Measurements from ENCODE around the gene HNRNPC. TPM values are rescaled to one million over a fixed set of nuclear protein-coding genes. Genes with fewer than 3 reads are reported as not detected.

HNRNPC gene
- total and polyA plus RNA-seq, 2 of the 8 experiments (the other 6 are each of a cell fraction or from before 2014, with no cell fraction given): 781 to 1,207 TPM

GRCh38 chr14:21215130-21215878 lies 53.9 kb downstream of the HNRNPC start:
- Histone ChIP-seq H3K79me1 (ENCODE audit: low read depth, low read length) (no peaks in the 10 kb centered on the region; the same call in 1 of the 2 replicates), H3K56ac (replicated peaks; ENCODE audit: insufficient read length, low read depth, low read length) (no peak overlapping the region), H2AFZ (ENCODE audit: low read length) (no peak overlapping the region), H3K9ac (replicated peaks in 1 of 4; ENCODE audit: extremely low read depth in 1 of 4, low read depth in 3 of 4, low read length in 3 of 4) (no peak overlapping the region), H4K91ac (replicated peaks; ENCODE audit: insufficient read length, low read length) (no peak overlapping the region), H3K27me3 (replicated peaks in 1 of 4; ENCODE audit: control insufficient read depth in 3 of 4, extremely low read depth in 1 of 4, insufficient read depth in 3 of 4, low read length in 3 of 4) (no peaks in the 10 kb centered on the region), H3K4me1 (replicated peaks in 1 of 4; ENCODE audit: control insufficient read depth in 3 of 4, insufficient read depth in 4 of 4, low read length in 3 of 4) (peaks cover 0 to 2% (median 0%) of the 10 kb centered on the region in 4 experiments; a peak in 2 of 7 replicates), H3K23ac (ENCODE audit: insufficient read length) (no peak overlapping the region), H2AK5ac (ENCODE audit: low read depth, low read length) (no peak overlapping the region), H3K18ac (ENCODE audit: extremely low read depth, low read length) (no peak overlapping the region), H4K8ac (ENCODE audit: extremely low read depth, insufficient read depth, low read length) (no peak overlapping the region), H3K27ac (ENCODE audit: low read depth, low read length) (no peak overlapping the region), H3K79me2 (ENCODE audit: control insufficient read depth in 1 of 2, insufficient read depth in 2 of 2, low read length in 2 of 2) (peaks cover 0 to 73% of the 10 kb centered on the region in 2 experiments; a peak in 2 of 4 replicates), H3K4me2 (ENCODE audit: insufficient read depth in 1 of 2, low read depth in 2 of 2, low read length in 2 of 2) (no peak overlapping the region), H2BK20ac (ENCODE audit: low read length) (no peak overlapping the region), H3K14ac (ENCODE audit: insufficient read length) (no peak overlapping the region), H2BK5ac (ENCODE audit: low read depth, low read length) (no peak overlapping the region), H2BK120ac (replicated peaks; ENCODE audit: low read depth, low read length) (no peak overlapping the region), H3K36me3 (ENCODE audit: control insufficient read depth in 2 of 4, insufficient read depth in 4 of 4, low read length in 3 of 4) (peaks cover 14 to 94% (median 55%) of the 10 kb centered on the region in 4 experiments), H3K23me2 (ENCODE audit: low read depth, low read length) (no peaks in the 10 kb centered on the region), H4K5ac (ENCODE audit: insufficient read length, low read depth, low read length) (no peak overlapping the region), H3K4ac (replicated peaks; ENCODE audit: insufficient read length, low read depth, low read length) (no peak overlapping the region), H3K9me3 (ENCODE audit: insufficient read depth in 2 of 2, low read depth in 1 of 2, low read length in 1 of 2) (no peaks in the 10 kb centered on the region), H2BK15ac (ENCODE audit: low read length) (no peak overlapping the region), H3K4me3 (ENCODE audit: extremely low read depth in 1 of 4, insufficient read depth in 2 of 4, low read depth in 3 of 4, low read length in 4 of 4) (no peak overlapping the region), H4K20me1 (replicated peaks in 1 of 2; ENCODE audit: control insufficient read depth in 1 of 2, insufficient read depth in 2 of 2, low read length in 2 of 2) (peaks cover 12 to 19% of the 10 kb centered on the region in 2 experiments), H2BK12ac (ENCODE audit: low read depth, low read length) (no peak overlapping the region)
- DNase-seq (ENCODE audit: low read depth in 1 of 2, low spot score in 2 of 2) (no peak), FAIRE-seq (no peak)
- ChIA-PET CTCF (ENCODE audit: partially characterized antibody) (interaction anchor here (0.6 to 0.7 kb wide), 3 partner anchors 62 to 378 kb away, joined by 3 read pairs; no protein-coding TSS in a partner anchor), POLR2A (ENCODE audit: partially characterized antibody) (interaction anchor here (0.7 to 7.9 kb wide), 8 partner anchors 8 to 200 kb away, joined by 3 to 97 read pairs (median 3); no protein-coding TSS in a partner anchor)
- WGBS, 2 experiments (ENCODE audit: extremely low coverage in 1 of 2, insufficient coverage in 1 of 2, insufficient read length in 1 of 2, insufficient replicate concordance in 2 of 2, low coverage in 1 of 2, low lambda C conversion rate in 2 of 2, missing lambda C conversion rate in 1 of 2): 95% methylated on average over 8 of the region's 8 CpGs; no CpG with 5 or more reads in 1 of the 2 experiments
- TF ChIP-seq, protein P1, sequence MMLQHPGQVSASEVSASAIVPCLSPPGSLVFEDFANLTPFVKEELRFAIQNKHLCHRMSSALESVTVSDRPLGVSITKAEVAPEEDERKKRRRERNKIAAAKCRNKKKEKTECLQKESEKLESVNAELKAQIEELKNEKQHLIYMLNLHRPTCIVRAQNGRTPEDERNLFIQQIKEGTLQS (IDR thresholded peaks at IDR 0.05; ENCODE audit: insufficient read depth, low read depth, low read length): no peak
- TF ChIP-seq FOSL1 (IDR thresholded peaks at IDR 0.05; ENCODE audit: insufficient read depth, low read depth, low read length): no peak
- no peak for TF ChIP-seq SIX5 (IDR thresholded peaks at IDR 0.05; ENCODE audit: low read depth, low read length)
- TF ChIP-seq ASH2L (IDR thresholded peaks at IDR 0.05; ENCODE audit: low read length): no peak
- no peak for TF ChIP-seq RXRA (IDR thresholded peaks at IDR 0.05; ENCODE audit: insufficient read depth, low read depth, low read length)
- TF ChIP-seq SP2 (IDR thresholded peaks at IDR 0.05; ENCODE audit: low read length): no peak
- no peak for TF ChIP-seq HDAC2 (IDR thresholded peaks at IDR 0.05; ENCODE audit: borderline replicate concordance in 1 of 2, low read depth in 2 of 2, low read length in 2 of 2)
- no peak for TF ChIP-seq E2F6 (IDR thresholded peaks at IDR 0.05)
- TF ChIP-seq SP1 (IDR thresholded peaks at IDR 0.05; ENCODE audit: low read depth, low read length): no peak
- TF ChIP-seq TAF1 (IDR thresholded peaks at IDR 0.05; ENCODE audit: low read depth, low read length): no peak
- no peak for TF ChIP-seq SIRT6 (IDR thresholded peaks at IDR 0.05; ENCODE audit: low read length)
- TF ChIP-seq TEAD4 (IDR thresholded peaks at IDR 0.05; ENCODE audit: low read depth, low read length): no peak

Measured in H1 (cell line).